GM12801 (cell line): ENCODE data around the gene UST.

Experiments used
- TF ChIP-seq, protein P1 (sequence below): IDR thresholded peaks from one replicate; pipeline ENCODE4 v1.5.1; 2011; ENCODE audit warnings: control low read depth; ENCODE audit not compliant: insufficient read length; ENCODE audit errors: extremely low read depth

UST gene

DNA sequence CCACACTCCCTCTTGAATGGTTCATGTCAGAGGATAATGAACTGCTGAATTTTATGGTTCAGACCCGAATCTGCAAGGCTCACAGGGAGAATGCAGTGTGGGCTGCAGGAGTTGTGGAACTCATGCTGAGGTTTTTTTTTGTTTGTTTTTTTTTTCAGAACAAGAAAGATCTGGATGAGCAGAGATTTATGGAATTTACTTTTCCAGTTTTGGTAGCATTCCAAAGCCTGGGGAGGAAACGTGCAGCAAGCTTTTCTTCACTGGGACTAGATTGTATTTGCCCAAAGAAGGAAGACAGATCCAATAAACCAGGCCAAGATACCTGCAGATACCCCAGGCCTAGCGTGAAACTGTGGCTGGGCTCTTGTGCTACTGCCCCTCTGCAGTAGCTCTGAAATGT, 346.8 kb downstream of the UST start:
- TF ChIP-seq, protein P1, sequence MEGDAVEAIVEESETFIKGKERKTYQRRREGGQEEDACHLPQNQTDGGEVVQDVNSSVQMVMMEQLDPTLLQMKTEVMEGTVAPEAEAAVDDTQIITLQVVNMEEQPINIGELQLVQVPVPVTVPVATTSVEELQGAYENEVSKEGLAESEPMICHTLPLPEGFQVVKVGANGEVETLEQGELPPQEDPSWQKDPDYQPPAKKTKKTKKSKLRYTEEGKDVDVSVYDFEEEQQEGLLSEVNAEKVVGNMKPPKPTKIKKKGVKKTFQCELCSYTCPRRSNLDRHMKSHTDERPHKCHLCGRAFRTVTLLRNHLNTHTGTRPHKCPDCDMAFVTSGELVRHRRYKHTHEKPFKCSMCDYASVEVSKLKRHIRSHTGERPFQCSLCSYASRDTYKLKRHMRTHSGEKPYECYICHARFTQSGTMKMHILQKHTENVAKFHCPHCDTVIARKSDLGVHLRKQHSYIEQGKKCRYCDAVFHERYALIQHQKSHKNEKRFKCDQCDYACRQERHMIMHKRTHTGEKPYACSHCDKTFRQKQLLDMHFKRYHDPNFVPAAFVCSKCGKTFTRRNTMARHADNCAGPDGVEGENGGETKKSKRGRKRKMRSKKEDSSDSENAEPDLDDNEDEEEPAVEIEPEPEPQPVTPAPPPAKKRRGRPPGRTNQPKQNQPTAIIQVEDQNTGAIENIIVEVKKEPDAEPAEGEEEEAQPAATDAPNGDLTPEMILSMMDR, result no peak

DNA sequence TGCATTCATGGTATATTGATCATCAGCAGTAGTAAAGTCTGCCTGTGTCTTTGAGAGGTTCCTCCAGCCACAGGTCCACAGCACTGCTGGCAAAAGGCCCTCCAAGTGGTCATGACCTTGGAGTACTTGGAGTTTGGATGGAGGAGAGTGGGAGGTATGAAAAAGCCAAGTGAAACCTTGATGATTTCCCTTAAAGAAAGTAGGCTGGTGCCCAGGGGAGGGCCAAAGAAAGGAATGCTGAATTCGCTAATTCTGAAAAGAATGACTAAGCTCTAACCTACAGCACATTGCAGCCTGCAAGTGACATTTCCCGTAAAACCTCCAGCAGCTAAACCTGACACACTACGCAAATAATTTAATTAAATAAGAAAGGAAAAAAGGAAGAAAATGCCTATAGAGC, 347.3 kb downstream of the UST start:
- TF ChIP-seq, protein P1, result no peak

DNA sequence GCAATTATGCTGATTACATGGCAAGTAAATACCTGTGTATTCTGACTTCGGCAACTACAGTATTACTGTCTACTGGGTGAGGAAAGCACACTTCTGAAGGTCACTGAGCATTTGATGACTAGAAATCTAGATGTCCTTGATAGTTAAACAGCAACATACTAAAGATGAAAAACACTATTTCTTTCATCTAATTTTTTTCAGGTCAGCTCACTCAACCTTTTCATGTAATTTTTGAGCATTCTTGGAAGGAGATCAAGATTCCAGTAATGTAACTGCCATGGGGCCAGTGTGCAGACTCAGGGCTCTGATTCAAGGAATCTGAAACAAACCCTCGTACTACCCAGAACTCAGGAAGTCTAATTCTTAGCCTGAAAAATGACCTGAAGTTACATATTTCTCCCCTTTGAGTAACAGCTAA, 348.1 kb downstream of the UST start:
- TF ChIP-seq, protein P1, result no peak

DNA sequence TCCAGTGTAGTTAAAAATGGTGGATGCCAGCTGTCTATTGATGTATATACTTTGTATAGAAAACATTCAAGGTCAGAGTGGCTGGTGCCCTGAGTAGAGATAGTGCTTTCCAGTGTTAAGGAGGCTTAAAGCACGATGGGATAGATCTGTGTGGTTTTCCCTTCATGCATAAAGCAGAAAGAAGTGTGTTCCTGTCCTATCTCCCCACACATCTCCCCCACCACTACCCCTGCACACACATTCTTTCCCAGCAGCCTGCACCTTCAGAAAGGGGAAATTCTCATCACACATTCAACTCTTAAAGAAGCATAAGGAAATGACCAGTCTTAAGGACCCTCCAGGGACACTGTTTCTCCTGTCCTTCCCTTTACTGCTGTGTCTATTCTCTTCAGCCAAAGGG, 349.0 kb downstream of the UST start:
- TF ChIP-seq, protein P1, result no peak

DNA sequence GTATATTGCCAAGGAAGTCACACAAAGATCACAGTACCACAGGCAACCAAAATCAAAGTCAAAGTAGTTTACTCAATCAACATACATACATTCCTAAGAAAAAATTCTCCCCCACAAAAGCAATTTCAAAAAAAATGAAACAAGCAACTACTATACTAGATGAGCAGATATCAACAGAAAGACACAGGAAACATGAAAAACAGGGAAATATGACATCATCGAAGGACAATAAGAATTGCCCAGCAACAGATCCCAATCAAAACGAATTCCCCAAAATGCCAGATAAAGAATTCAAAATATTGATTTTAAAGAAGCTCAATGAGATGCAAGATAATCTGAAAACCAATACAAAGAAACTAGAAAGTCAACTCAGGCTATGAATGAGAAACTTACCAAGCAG, 351.0 kb downstream of the UST start:
- TF ChIP-seq, protein P1, result no peak

DNA sequence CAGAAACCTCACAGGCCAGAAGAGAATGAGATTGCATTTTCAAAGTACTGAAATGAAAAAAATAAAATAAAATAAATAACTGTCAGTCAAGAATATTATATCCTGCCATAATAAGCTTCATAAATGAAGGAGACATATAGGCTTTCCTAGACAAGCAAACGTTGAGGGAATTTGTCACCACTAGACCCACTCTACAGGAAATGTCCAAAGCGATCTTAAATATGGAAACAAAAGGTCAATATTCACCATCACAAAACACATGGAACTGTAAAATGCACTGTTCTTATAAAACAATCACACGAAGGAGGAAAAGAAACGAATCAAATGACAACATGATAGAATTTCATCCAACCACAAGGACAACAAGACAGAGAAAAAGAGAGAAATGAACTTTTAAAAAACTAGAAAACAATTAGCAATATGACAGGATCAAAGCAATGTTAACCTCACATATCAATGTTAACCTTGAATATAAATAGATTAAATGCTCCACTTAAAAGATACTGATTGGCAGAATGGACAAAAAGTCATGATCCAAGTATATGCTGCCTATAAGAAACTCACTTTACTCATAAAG, 352.0 kb downstream of the UST start:
- TF ChIP-seq, protein P1, result no peak

DNA sequence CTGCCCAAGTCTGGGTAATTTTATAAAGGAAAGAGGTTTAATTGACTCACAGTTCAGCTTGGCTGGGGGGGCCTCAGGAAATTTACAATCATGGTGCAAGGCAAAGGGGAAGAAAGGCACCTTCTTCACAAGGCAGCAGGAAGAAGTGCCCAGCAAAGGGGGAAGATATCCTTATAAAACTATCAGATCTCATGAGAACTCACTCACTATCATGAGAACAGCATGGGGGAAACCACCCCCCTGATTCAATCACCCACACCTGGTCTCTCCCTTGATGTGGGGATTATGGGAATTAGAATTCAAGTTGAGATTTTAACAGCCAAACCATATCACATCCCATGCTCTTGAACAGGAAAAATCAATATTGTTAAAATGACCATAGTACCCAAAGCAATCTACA, 355.5 kb downstream of the UST start:
- TF ChIP-seq, protein P1, result no peak
